Thoracic aorta (tissue), 2 donors: ENCODE results near the gene PRKD1. TPM values are rescaled to one million over a fixed set of nuclear protein-coding genes. Genes with fewer than 3 reads are reported as not detected.

Experiments
- ATAC-seq: fragments of 150-250 bp; one replicate; pipeline ENCODE4 v1.8.0; 2017; ENCODE audit warnings: low read depth; ENCODE audit not compliant: insufficient number of reproducible peaks, low FRiP score
- DNase-seq: peaks from one replicate; pipeline ENCODE4 v3.0.0-alpha.2; 2020; ENCODE audit warnings: low spot score
- H3K27ac ChIP-seq, 2 donors: fragments of 200-600 bp; sonication (generic); 1 replicate in 1 of 2; 2 replicates in 1 of 2; pipeline ENCODE4 v1.5.1; 2016; ENCODE audit warnings: mild to moderate bottlenecking in 2 of 2, moderate library complexity in 2 of 2
- H3K27me3 ChIP-seq: fragments of 200-600 bp; sonication (generic); replicated peaks from 2 replicates; pipeline ENCODE4 v1.6.0; 2016; ENCODE audit warnings: mild to moderate bottlenecking; ENCODE audit not compliant: insufficient read depth
- H3K36me3 ChIP-seq: fragments of 200-600 bp; sonication (generic); one replicate; pipeline ENCODE4 v1.5.1; 2016
- H3K4me1 ChIP-seq, 2 donors: fragments of 200-600 bp; sonication (generic); 1 replicate in 1 of 2; 2 replicates in 1 of 2; pipeline versions ENCODE4 v1.5.1 to v1.6.0; 2016; ENCODE audit warnings: low read depth in 2 of 2, mild to moderate bottlenecking in 1 of 2; ENCODE audit not compliant: control insufficient read depth in 1 of 2
- H3K4me3 ChIP-seq: fragments of 200-600 bp; sonication (generic); 2 replicates; pipeline ENCODE4 v1.5.1; 2016; ENCODE audit warnings: mild to moderate bottlenecking
- H3K9me3 ChIP-seq: fragments of 200-600 bp; sonication (generic); 2 replicates; pipeline ENCODE4 v1.5.1; 2016
- CTCF ChIP-seq: fragments of 200-600 bp; sonication (generic); IDR thresholded peaks from one replicate; pipeline ENCODE4 v1.5.1; 2019; ENCODE audit warnings: antibody characterized with exemption
- total RNA-seq, 2 donors: library from RNA; depleted of rRNA; stranded (reverse); fragments of >200 nt; gene quantifications; one replicate each; pipeline versions ENCODE4 v1.1.0 to v1.2.3, GENCODE V29; 2016

The PRKD1 gene
- total RNA-seq, 2 donors from 2014 or later, result 34.0 to 38.4 TPM

GRCh38 chr14:29773990-29774389 lies 153.7 kb downstream of the PRKD1 start:
- ATAC-seq (no peak), DNase-seq (no peak)
- no peak overlapping the region for H3K27ac ChIP-seq
- peaks cover 0 to 2% of the 10 kb centered on the region in 2 donors for H3K4me1 ChIP-seq
- H3K27me3 ChIP-seq, result no peaks in the 10 kb centered on the region
- TF ChIP-seq CTCF, result no peak
- no peaks in the 10 kb centered on the region for H3K36me3 ChIP-seq
- no peak overlapping the region for H3K4me3 ChIP-seq
- no peaks in the 10 kb centered on the region for H3K9me3 ChIP-seq

GRCh38 chr14:29763342-29763858 lies 164.2 kb downstream of the PRKD1 start:
- DNase-seq, result no peak
- Histone ChIP-seq H3K27me3 (no peaks in the 10 kb centered on the region), H3K9me3 (no peaks in the 10 kb centered on the region), H3K4me3 (no peak overlapping the region), H3K4me1 (no peaks in the 10 kb centered on the region), H3K27ac (no peak overlapping the region), H3K36me3 (no peaks in the 10 kb centered on the region)
- no peak for TF ChIP-seq CTCF
- ATAC-seq, result no peak

- no peaks in the 10 kb centered on the region for H3K9me3 ChIP-seq
- no peak overlapping the region for H3K4me3 ChIP-seq
- no peak for ATAC-seq
- DNase-seq, result no peak
- no peak overlapping the region for H3K27ac ChIP-seq
- no peaks in the 10 kb centered on the region for H3K27me3 ChIP-seq
- TF ChIP-seq CTCF, result no peak
- H3K36me3 ChIP-seq, result no peaks in the 10 kb centered on the region
- peaks cover 4 to 10% of the 10 kb centered on the region in 2 donors for H3K4me1 ChIP-seq
Observed at GRCh38 chr14:29759521-29760340, 167.9 kb downstream of the PRKD1 start.

- no peak for ATAC-seq
- H3K27ac ChIP-seq, result no peak overlapping the region
Observed at GRCh38 chr14:29757711-29758233, 169.9 kb downstream of the PRKD1 start.

More at GRCh38 chr14:29757711-29758233, 169.9 kb downstream of the PRKD1 start:
- no peaks in the 10 kb centered on the region for H3K27me3 ChIP-seq
- H3K9me3 ChIP-seq, result no peaks in the 10 kb centered on the region
- TF ChIP-seq CTCF, result no peak
- no peaks in the 10 kb centered on the region for H3K36me3 ChIP-seq
- H3K4me3 ChIP-seq, result no peak overlapping the region
- peaks cover 4 to 10% of the 10 kb centered on the region in 2 donors for H3K4me1 ChIP-seq
- no peak for DNase-seq
